Central memory CD8-positive, alpha-beta T cell (primary cell): ENCODE results near the gene PCNT.
A peak's percentile ranks its signal among the peaks of the same experiment; 100 is the strongest.
"Not testable (repeated sequence)": the region's sequence is repeated elsewhere in the genome, so short reads cannot be mapped to it uniquely, and the experiment has no call there.

ENCODE experiments used
- ATAC-seq: fragments of 150-1000 bp; cut with Tn5 transposase; replicated peaks from 2 replicates; pipeline ENCODE4 v1.10.0; 2022; ENCODE audit warnings: mild to moderate bottlenecking, moderate FRiP score, moderate number of reproducible peaks; ENCODE audit not compliant: poor library complexity, severe bottlenecking; ENCODE audit errors: extremely low read depth
- DNase-seq, 2 donors: peaks; one replicate each; pipeline ENCODE4 v3.0.0; 2021; ENCODE audit warnings: low spot score in 2 of 2
- H3K27ac Mint-ChIP-seq: one replicate; pipeline ENCODE4 v1.8.0; 2022; ENCODE audit warnings: low read depth, mild to moderate bottlenecking, moderate library complexity, mixed read lengths
- H3K27me3 Mint-ChIP-seq: one replicate; pipeline ENCODE4 v1.8.0; 2022; ENCODE audit warnings: mixed read lengths
- H3K36me3 Mint-ChIP-seq: one replicate; pipeline ENCODE4 v1.8.0; 2022; ENCODE audit warnings: mild to moderate bottlenecking, moderate library complexity, mixed read lengths; ENCODE audit not compliant: insufficient read depth
- H3K4me1 Mint-ChIP-seq: one replicate; pipeline ENCODE4 v1.8.0; 2022; ENCODE audit warnings: mixed read lengths
- H3K4me3 Mint-ChIP-seq: one replicate; pipeline ENCODE4 v1.8.0; 2022; ENCODE audit warnings: mild to moderate bottlenecking, moderate library complexity, mixed read lengths
- H3K9me3 Mint-ChIP-seq: one replicate; pipeline ENCODE4 v1.8.0; 2022; ENCODE audit warnings: mixed read lengths

Gene PCNT

DNA sequence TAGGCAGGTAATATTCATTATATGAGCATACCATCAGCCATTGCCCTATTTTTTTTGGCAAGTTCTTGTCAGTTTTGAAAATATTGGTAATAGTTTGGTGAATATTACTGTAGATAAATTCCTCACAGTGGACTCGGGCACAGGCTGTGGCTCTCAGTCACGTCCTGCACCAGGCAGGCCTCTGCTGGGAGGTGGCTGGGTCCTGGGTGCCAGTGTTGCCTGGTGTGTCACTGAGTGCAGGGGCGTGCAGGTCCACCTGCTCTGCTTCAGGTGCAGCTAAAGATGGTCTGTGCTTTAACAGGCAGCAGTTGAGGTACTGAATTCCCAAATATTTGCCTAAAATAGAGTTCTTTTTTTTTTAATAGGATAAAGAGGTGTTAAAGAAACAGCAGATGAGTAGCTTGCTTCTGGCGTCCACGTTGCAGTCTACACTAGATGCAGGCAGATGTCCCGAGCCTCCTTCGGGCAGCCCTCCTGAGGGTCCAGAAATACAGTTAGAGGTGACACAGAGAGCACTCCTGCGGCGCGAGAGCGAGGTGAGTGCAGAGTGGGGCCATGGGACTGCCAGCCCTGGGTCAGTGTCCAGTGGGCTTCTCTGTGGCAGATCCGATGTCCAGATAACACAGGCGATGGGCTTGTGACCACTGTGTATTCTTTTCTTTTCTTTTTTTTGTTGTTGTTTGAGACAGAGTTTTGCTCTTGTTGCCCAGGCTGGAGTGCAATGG lies 77.4 kb downstream of the PCNT start:
- DNase-seq (no peak), ATAC-seq (no peak)
- Mint-ChIP-seq H3K36me3 (peaks cover 44% of the 10 kb centered on the region), H3K4me1 (peaks cover 5% of the 10 kb centered on the region), H3K4me3 (no peak overlapping the region), H3K9me3 (peaks cover 4% of the 10 kb centered on the region), H3K27me3 (no peaks in the 10 kb centered on the region), H3K27ac (no peak overlapping the region)

DNA sequence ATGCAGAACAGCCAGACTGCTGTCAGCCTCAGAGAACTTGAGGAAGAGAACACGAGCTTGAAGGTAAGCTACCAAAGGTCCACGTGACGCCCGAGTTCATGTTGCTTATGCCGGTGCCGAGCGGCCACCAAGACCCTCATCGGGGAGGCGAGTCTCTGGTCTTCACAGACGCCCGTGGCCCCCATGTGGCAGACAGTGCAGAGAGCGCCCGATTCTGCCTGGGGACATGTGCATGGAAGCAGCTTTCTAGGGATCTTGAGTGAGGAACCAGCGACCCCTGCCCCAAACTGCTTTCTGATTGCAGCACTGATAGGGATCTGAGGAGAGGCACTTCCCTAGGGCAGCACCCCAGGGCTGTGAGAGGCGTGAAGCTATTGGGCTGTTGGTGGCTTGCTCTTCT lies 78.5 kb downstream of the PCNT start:
- H3K9me3 Mint-ChIP-seq, result peaks cover 4% of the 10 kb centered on the region
- ATAC-seq (no peak), DNase-seq (no peak)
- H3K36me3 Mint-ChIP-seq, result peaks cover 41% of the 10 kb centered on the region
- no peak overlapping the region for H3K4me3 Mint-ChIP-seq
- H3K27me3 Mint-ChIP-seq, result no peaks in the 10 kb centered on the region
- no peak overlapping the region for H3K27ac Mint-ChIP-seq
- peaks cover 7% of the 10 kb centered on the region for H3K4me1 Mint-ChIP-seq

DNA sequence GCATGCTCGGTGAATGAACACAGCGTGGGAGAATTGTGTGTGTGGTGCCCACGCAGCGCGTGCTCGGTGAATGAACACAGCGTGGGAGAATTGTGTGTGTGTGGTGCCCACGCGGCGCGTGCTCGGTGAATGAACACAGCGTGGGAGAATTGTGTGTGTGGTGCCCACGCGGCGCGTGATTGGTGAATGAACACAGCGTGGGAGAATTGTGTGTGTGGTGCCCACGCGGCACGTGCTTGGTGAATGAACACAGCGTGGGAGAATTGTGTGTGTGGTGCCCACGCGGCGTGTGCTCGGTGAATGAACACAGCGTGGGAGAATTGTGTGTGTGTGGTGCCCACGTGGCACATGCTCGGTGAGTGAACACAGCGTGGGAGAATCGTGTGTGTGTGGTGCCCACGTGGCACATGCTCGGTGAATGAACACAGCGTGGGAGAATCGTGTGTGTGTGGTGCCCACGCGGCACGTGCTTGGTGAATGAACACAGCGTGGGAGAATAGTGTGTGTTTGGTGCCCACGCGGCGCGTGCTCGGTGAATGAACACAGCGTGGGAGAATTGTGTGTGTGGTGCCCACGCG lies 79.4 kb downstream of the PCNT start:
- not testable (repeated sequence) for H3K27me3 Mint-ChIP-seq, DNase-seq, ATAC-seq, H3K9me3 Mint-ChIP-seq, H3K27ac Mint-ChIP-seq
- Mint-ChIP-seq H3K4me1 (peaks cover 13% of the 10 kb centered on the region), H3K36me3 (peaks cover 36% of the 10 kb centered on the region), H3K4me3 (peak overlapping the region; percentile 16)

DNA sequence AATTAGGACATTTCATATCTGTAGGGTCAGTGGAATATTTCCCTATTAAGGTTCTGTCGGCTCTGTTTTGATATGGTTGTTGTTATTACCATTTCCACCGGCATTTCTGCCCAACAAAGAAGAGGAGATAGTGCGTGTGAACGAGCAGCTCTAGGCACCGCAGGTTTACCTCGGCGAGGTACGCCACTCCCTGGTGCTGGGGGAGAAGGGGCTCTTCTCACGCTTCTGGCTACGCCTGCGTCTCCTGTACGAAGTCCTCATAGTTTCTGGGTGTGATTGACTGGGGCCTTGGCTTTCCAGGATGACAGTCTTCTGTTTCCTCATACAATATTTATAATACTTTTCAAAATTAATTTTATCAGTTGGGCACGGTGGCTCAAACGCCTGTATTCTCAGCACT lies 80.3 kb downstream of the PCNT start:
- H3K36me3 Mint-ChIP-seq, result peaks cover 27% of the 10 kb centered on the region
- ATAC-seq (no peak), DNase-seq (no peak)
- H3K27me3 Mint-ChIP-seq, result no peaks in the 10 kb centered on the region
- H3K4me1 Mint-ChIP-seq, result peaks cover 13% of the 10 kb centered on the region
- no peak overlapping the region for H3K4me3 Mint-ChIP-seq
- no peak overlapping the region for H3K27ac Mint-ChIP-seq
- peaks cover 4% of the 10 kb centered on the region for H3K9me3 Mint-ChIP-seq

DNA sequence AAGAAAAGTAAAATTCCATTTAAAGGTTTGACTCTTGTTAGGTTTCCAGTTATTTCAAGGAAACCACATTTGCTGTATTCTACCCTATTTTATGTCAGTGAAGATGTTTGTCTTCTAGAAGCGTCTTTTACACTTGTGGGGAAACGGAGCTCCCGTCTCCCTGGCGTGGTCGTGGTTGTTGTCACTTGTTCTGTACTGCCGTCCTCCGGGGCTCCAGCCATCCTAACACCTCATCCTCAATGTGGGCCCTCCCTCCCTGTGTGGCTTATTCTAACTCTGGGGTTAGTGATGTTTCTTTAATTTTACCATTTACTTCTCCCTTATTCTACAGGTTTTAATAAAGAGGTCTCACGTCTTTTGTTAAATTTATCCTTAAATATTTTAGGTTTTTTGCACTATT lies 82.0 kb downstream of the PCNT start:
- Mint-ChIP-seq H3K27me3 (no peaks in the 10 kb centered on the region), H3K4me1 (peaks cover 26% of the 10 kb centered on the region), H3K4me3 (no peak overlapping the region), H3K36me3 (peaks cover 24% of the 10 kb centered on the region), H3K9me3 (peaks cover 4% of the 10 kb centered on the region), H3K27ac (peak overlapping the region; percentile 87)
- DNase-seq (no peak), ATAC-seq (no peak)

DNA sequence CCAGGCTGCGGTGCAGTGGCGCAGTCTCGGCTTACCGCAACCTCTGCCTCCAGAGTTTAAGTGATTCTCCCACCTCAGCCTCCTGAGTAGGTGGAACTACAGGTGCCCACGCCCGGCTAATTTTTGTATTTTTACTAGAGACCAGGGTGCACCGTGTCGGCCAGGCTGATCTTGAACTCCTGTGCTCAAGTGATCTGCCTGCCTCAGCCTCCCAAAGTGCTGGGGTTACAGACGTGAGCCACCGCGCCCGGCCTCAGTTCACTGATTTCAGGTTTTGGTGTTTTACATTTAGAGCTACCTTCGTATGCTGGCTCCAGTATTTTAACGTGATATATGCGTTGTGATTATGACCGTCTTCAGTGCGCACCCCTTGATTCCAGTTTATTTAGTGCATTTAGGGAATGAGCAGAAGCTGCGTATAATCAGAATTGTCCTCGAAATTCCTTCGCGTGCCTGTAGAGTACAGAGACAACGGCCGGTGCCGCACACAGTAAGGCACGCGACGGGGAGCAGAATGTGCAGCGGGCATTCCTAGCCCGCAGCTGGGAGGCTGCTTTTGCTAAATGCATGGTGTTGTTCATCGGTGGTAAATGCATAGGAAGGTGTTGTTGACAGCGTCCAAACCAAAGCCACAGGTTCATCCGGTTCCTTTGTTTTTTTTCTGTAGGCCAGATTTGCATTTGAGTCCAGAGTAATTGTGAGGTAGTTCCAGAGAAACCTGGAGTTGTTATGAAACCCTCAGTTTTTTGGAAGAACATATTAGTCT lies 85.9 kb downstream of the PCNT start:
- peak overlapping the region; percentile 51 for H3K4me3 Mint-ChIP-seq
- H3K36me3 Mint-ChIP-seq, result peaks cover 12% of the 10 kb centered on the region

DNA sequence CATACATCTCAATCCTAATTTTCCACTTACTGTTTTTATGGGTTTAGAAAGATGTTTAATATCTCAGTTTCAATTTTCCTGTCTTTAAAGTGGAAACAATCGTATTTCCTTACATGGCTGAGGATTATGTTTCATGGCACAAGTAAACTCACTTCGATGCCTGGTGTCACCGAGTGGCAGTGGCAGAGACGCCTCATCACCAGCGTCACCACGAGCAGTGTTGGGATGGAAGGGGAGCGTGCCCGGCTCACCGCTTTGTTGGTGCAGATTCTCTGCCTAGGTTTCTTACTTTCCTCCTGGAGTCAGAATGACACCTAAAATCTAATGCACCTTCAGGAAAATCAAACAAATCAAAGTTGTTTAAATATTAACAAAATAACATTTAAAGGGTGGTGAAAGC lies 86.6 kb downstream of the PCNT start:
- peaks cover 12% of the 10 kb centered on the region for H3K36me3 Mint-ChIP-seq
- DNase-seq (no peak), ATAC-seq (no peak)
- H3K27ac Mint-ChIP-seq, result peak overlapping the region; percentile 67
- peaks cover 26% of the 10 kb centered on the region for H3K4me1 Mint-ChIP-seq
- H3K9me3 Mint-ChIP-seq, result no peaks in the 10 kb centered on the region
- peak overlapping the region; percentile 51 for H3K4me3 Mint-ChIP-seq
- no peaks in the 10 kb centered on the region for H3K27me3 Mint-ChIP-seq

More for the DNA sequence above, 85.9 kb downstream of the PCNT start:
- Mint-ChIP-seq H3K9me3 (no peaks in the 10 kb centered on the region), H3K27me3 (no peaks in the 10 kb centered on the region), H3K27ac (peak overlapping the region; percentile 67), H3K4me1 (peaks cover 26% of the 10 kb centered on the region)
- ATAC-seq (no peak), DNase-seq (no peak)

DNA sequence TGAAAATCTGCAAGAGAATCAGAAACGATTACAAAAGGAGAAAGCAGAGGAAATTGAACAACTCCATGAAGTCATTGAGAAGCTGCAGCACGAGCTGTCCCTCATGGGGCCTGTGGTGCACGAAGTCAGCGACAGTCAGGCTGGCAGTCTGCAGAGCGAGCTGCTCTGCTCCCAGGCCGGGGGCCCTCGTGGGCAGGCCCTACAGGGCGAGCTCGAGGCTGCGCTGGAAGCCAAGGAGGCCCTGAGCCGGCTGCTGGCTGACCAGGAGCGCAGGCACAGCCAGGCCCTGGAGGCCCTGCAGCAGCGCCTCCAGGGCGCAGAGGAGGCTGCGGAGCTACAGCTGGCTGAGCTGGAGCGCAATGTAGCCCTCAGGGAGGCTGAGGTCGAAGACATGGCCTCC lies 87.3 kb downstream of the PCNT start:
- Mint-ChIP-seq H3K4me3 (no peak overlapping the region), H3K9me3 (no peaks in the 10 kb centered on the region), H3K36me3 (peaks cover 13% of the 10 kb centered on the region), H3K27me3 (no peaks in the 10 kb centered on the region), H3K4me1 (peaks cover 23% of the 10 kb centered on the region), H3K27ac (peak overlapping the region; percentile 13)
- no peak for DNase-seq
- ATAC-seq, result no peak

DNA sequence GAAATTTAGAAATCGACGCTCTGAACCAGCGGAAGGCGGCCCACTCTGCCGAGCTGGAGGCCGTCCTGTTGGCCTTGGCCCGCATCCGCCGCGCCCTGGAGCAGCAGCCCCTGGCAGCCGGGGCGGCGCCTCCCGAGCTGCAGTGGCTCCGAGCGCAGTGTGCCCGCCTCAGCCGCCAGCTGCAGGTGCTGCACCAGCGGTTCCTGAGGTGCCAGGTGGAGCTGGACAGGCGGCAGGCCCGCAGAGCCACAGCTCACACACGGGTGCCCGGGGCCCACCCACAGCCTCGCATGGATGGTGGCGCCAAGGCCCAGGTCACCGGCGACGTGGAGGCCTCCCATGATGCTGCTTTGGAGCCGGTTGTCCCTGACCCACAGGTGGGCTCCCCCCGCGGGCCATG lies 87.7 kb downstream of the PCNT start:
- no peaks in the 10 kb centered on the region for H3K9me3 Mint-ChIP-seq
- DNase-seq (no peak), ATAC-seq (no peak)
- H3K4me3 Mint-ChIP-seq, result no peak overlapping the region
- H3K4me1 Mint-ChIP-seq, result peaks cover 20% of the 10 kb centered on the region
- no peaks in the 10 kb centered on the region for H3K27me3 Mint-ChIP-seq
- peaks cover 13% of the 10 kb centered on the region for H3K36me3 Mint-ChIP-seq
- no peak overlapping the region for H3K27ac Mint-ChIP-seq

DNA sequence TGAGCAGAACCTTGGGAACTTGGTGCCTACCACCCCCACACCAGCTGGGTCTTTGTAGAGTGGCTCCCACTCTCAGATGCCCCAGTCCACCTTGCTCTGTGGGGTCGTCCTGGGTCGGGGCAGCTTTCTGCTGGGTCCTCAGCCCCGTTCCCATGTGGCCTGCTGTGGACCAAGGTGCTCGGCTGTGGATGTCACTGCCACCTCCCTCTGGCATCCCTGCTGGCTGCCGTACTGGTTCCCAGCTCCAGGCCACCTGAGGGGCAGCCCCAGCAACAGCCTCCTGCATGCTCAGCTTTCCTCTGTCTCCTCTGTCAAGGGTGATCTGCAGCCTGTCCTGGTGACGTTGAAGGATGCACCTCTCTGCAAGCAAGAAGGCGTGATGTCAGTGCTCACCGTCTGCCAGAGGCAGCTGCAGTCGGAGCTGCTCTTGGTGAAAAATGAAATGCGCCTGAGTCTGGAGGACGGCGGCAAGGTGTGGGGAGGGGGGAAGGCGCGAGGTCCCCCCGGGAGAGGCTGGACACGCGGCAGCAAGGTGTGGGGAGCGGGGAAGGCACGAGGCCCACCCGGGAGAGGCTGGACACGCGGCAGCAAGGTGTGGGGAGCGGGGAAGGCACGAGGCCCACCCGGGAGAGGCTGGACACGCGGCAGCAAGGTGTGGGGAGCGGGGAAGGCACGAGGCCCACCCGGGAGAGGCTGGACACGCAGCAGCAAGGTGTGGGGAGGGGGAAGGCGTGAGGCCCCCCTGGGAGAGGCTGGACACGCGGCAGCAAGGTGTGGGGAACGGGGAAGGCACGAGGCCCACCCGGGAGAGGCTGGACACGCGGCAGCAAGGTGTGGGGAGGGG lies 88.8 kb downstream of the PCNT start:
- ATAC-seq (no peak), DNase-seq (no peak)
- H3K4me1 Mint-ChIP-seq, result peaks cover 16% of the 10 kb centered on the region
- H3K27me3 Mint-ChIP-seq, result no peaks in the 10 kb centered on the region
- peaks cover 15% of the 10 kb centered on the region for H3K36me3 Mint-ChIP-seq
- H3K9me3 Mint-ChIP-seq, result no peaks in the 10 kb centered on the region
- no peak overlapping the region for H3K27ac Mint-ChIP-seq
- H3K4me3 Mint-ChIP-seq, result no peak overlapping the region

DNA sequence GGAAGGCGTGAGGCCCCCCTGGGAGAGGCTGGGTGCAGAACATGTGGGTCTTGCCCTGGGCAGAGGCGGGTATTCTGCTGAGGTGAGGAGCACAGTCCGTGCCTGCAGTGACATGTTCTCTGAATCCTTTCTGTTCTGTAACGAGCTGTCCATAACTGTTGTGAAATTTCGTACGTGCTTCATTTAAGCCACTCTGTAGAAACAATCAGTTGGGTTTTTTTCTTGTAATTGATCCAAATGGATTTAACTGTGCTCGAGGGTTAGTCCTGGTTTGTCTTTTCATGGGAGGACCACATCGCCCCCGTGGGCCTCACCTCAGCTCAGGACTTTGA lies 89.4 kb downstream of the PCNT start:
- no peak for ATAC-seq
- no peak overlapping the region for H3K27ac Mint-ChIP-seq

DNA sequence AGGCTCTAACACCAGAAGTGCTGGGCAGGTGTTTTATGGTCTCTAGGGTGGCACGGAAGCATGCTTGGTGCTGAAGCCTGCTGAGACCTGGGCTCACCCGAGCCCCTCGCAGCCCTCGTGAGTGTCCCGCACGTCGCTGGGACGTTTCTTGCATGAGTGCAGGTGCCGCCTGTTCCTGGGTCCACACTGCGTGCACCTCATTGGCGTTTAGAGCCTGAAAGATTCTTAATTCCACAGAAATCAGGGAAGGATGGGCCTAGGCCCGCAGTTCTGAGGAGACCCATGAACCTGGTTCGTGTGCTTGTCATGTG lies 91.0 kb downstream of the PCNT start:
- DNase-seq (no peak), ATAC-seq (no peak)
- H3K4me3 Mint-ChIP-seq, result no peak overlapping the region
- no peaks in the 10 kb centered on the region for H3K27me3 Mint-ChIP-seq
- H3K9me3 Mint-ChIP-seq, result no peaks in the 10 kb centered on the region
- peaks cover 10% of the 10 kb centered on the region for H3K4me1 Mint-ChIP-seq
- H3K27ac Mint-ChIP-seq, result no peak overlapping the region
- H3K36me3 Mint-ChIP-seq, result peaks cover 19% of the 10 kb centered on the region

More for the DNA sequence above, 89.4 kb downstream of the PCNT start:
- H3K9me3 Mint-ChIP-seq, result no peaks in the 10 kb centered on the region
- H3K4me1 Mint-ChIP-seq, result peaks cover 13% of the 10 kb centered on the region
- H3K27me3 Mint-ChIP-seq, result no peaks in the 10 kb centered on the region
- no peak overlapping the region for H3K4me3 Mint-ChIP-seq
- DNase-seq, result no peak
- peaks cover 15% of the 10 kb centered on the region for H3K36me3 Mint-ChIP-seq
